ENCODE measurements around the gene PLA2G2F.

The PLA2G2F gene

DNA sequence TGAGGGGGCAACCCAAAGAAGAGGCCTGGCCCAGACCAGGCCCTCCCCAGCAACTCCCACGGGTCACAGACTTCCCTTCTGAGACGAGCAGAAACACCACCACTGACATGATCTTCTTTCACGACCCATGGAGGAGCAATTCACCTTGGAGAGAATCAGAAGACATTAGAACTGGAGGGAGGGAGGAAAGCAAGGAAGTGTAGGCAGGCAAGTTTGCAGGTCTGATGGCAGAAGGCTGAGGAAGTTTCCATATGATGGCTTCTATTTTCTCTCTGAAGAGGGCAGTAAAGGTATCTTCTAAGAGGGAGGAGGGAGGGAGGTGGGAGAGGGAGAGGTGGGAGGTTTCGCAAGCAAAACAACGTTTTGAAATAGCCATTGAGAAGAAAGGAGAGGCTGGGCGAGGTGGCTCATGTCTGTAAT lies 45.4 kb downstream of the PLA2G2F start:
- peaks cover 5% of the 10 kb centered on the region for H3K9me3 ChIP-seq (ENCODE audit: control insufficient read depth, low read length)
- no peak overlapping the region for H3K4me3 ChIP-seq (ENCODE audit: extremely low read depth, insufficient read depth, low read length, poor library complexity, severe bottlenecking)
- H3K36me3 ChIP-seq (ENCODE audit: control insufficient read depth, insufficient read depth, low read length) = no peaks in the 10 kb centered on the region
- peaks cover 26% of the 10 kb centered on the region for H3K4me1 ChIP-seq (ENCODE audit: control insufficient read depth, insufficient read depth, low read length, poor library complexity, severe bottlenecking)
- H3K27ac ChIP-seq (ENCODE audit: low read depth, low read length, severe bottlenecking) = peak overlapping the region; percentile 45
- WGBS, 2 experiments (ENCODE audit: insufficient coverage in 2 of 2) = 64 to 67% methylated on average over 3 to 5 of the region's 6 CpGs

GRCh38 chr1:20184997-20185833 lies 46.1 kb downstream of the PLA2G2F start:
- peaks cover 27% of the 10 kb centered on the region for H3K4me1 ChIP-seq (ENCODE audit: control insufficient read depth, insufficient read depth, low read length, poor library complexity, severe bottlenecking)
- H3K4me3 ChIP-seq (ENCODE audit: extremely low read depth, insufficient read depth, low read length, poor library complexity, severe bottlenecking) = peak overlapping the region; percentile 47
- peaks cover 5% of the 10 kb centered on the region for H3K9me3 ChIP-seq (ENCODE audit: control insufficient read depth, low read length)
- H3K27ac ChIP-seq (ENCODE audit: low read depth, low read length, severe bottlenecking) = peak overlapping the region; percentile 81
- WGBS, 2 experiments (ENCODE audit: insufficient coverage in 2 of 2) = 73 to 79% methylated on average over 12 to 13 of the region's 17 CpGs
- no peaks in the 10 kb centered on the region for H3K36me3 ChIP-seq (ENCODE audit: control insufficient read depth, insufficient read depth, low read length)

DNA sequence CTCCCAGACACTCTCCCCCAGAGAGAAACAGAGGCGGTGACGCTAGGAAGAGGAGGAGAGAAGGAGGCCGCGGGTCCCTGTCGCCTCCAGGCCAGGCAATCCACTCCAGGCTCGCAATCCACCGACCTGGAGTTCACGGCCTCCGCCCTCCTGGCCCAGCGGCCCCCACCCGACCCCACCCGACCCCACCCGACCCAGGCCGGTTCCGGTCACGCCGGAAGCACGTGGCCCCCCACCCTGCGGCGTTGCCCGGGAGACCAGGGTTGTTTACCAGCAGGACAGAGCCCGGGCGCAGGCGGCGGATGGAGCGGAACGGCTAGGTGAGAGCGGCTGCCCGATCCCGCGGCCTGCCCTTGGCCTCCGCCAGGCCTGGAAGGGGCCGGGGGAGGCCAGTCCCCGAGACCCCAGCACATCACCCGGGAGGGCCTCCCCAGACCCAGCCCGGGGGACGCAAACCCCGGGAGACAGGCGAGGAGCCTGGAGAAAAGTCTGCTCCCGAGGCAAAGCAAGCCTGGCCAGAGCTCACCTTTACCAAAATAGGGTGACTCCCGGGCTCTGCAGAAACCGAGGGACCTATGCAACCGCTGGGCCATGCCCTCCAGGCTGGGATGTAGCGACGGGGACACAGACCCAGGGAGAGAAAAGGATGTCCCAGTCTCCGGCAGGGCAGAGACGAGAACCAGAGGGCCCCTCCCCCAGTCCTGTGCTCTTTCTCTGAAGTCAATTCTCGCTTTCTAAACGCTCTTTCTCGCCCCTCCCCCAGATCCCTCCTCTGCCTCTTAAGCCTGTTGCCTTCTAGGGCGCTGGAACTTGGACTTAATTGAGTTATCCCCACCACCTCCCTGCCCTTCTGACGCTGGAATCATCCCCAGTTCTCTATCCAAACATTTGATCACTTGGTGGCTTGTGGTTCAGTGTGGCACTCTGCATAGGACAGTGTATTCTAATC lies 47.0 kb downstream of the PLA2G2F start, which contains the start of the genes PLA2G2C and UBXN10:
PLA2G2C (minus strand) TSS at position 685 of the 949 bp plus-strand sequence. CDS start 9,155 bp downstream, outside the sequence.
UBXN10 (plus strand) TSS at position 263 of the 949 bp plus-strand sequence. CDS start 4,466 bp downstream, outside the sequence.
- 0 to 3% methylated on average over 30 to 37 of the region's 52 CpGs for WGBS, 2 experiments (ENCODE audit: insufficient coverage in 2 of 2)
- Histone ChIP-seq H3K4me1 (ENCODE audit: control insufficient read depth, insufficient read depth, low read length, poor library complexity, severe bottlenecking) (peaks cover 27% of the 10 kb centered on the region), H3K9me3 (ENCODE audit: control insufficient read depth, low read length) (peaks cover 5% of the 10 kb centered on the region), H3K27ac (ENCODE audit: low read depth, low read length, severe bottlenecking) (peak within 1 kb of the TSS; percentile 93), H3K36me3 (ENCODE audit: control insufficient read depth, insufficient read depth, low read length) (no peaks in the 10 kb centered on the region), H3K4me3 (ENCODE audit: extremely low read depth, insufficient read depth, low read length, poor library complexity, severe bottlenecking) (peak within 1 kb of the TSS; percentile 47)

- Histone ChIP-seq H3K4me1 (ENCODE audit: control insufficient read depth, insufficient read depth, low read length, poor library complexity, severe bottlenecking) (peaks cover 27% of the 10 kb centered on the region), H3K27ac (ENCODE audit: low read depth, low read length, severe bottlenecking) (no peak overlapping the region), H3K36me3 (ENCODE audit: control insufficient read depth, insufficient read depth, low read length) (no peaks in the 10 kb centered on the region), H3K4me3 (ENCODE audit: extremely low read depth, insufficient read depth, low read length, poor library complexity, severe bottlenecking) (no peak overlapping the region), H3K9me3 (ENCODE audit: control insufficient read depth, low read length) (peaks cover 5% of the 10 kb centered on the region)
- WGBS, 2 experiments (ENCODE audit: insufficient coverage in 2 of 2) = 90 to 93% methylated on average over 4 to 6 of the region's 7 CpGs
Measured at GRCh38 chr1:20187103-20187812, 48.1 kb downstream of the PLA2G2F start.

DNA sequence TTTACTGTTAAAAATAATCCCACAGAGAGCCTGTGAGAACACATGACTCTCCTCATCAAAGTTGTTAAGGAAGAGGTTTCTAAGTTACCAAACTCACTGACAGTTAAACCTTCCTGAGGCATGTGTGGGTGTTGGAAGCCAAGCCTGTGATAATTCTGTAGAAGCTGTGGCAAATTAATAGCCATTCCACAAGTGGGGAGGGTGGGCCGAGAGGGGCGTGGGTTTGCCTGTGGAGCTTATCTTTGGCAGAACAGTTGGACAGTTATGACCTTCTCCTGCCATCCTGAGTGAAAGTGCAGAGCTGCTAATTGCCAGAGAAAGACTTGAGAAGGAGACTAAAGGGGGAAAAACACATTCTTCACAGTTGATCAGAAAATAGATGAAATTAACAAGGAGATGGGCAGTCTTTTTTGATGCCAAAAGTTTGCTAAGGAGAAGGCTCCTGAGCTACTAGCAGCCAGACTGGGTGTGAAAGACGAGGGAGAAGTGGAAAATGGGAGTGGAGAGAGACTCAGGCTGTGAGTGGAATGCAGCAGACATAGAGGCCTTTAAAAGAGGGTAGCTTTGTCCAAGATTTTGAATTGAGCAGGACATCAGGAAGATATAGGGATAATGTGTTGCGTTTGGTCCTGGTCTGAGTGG lies 48.8 kb downstream of the PLA2G2F start:
- 81 to 82% methylated on average over 3 to 4 of the region's 4 CpGs for WGBS, 2 experiments (ENCODE audit: insufficient coverage in 2 of 2)
- Histone ChIP-seq H3K36me3 (ENCODE audit: control insufficient read depth, insufficient read depth, low read length) (no peaks in the 10 kb centered on the region), H3K4me3 (ENCODE audit: extremely low read depth, insufficient read depth, low read length, poor library complexity, severe bottlenecking) (no peak overlapping the region), H3K4me1 (ENCODE audit: control insufficient read depth, insufficient read depth, low read length, poor library complexity, severe bottlenecking) (peaks cover 27% of the 10 kb centered on the region), H3K27ac (ENCODE audit: low read depth, low read length, severe bottlenecking) (no peak overlapping the region), H3K9me3 (ENCODE audit: control insufficient read depth, low read length) (peaks cover 5% of the 10 kb centered on the region)

GRCh38 chr1:20188455-20188817 lies 49.3 kb downstream of the PLA2G2F start:
- Histone ChIP-seq H3K27ac (ENCODE audit: low read depth, low read length, severe bottlenecking) (no peak overlapping the region), H3K9me3 (ENCODE audit: control insufficient read depth, low read length) (peaks cover 5% of the 10 kb centered on the region), H3K4me1 (ENCODE audit: control insufficient read depth, insufficient read depth, low read length, poor library complexity, severe bottlenecking) (peaks cover 27% of the 10 kb centered on the region), H3K36me3 (ENCODE audit: control insufficient read depth, insufficient read depth, low read length) (no peaks in the 10 kb centered on the region), H3K4me3 (ENCODE audit: extremely low read depth, insufficient read depth, low read length, poor library complexity, severe bottlenecking) (no peak overlapping the region)
- WGBS, 2 experiments (ENCODE audit: insufficient coverage in 2 of 2) = 93 to 100% methylated on average over 3 to 4 of the region's 4 CpGs

- H3K4me3 ChIP-seq (ENCODE audit: extremely low read depth, insufficient read depth, low read length, poor library complexity, severe bottlenecking) = no peak overlapping the region
- peaks cover 5% of the 10 kb centered on the region for H3K9me3 ChIP-seq (ENCODE audit: control insufficient read depth, low read length)
- WGBS, 2 experiments (ENCODE audit: insufficient coverage in 2 of 2) = 83 to 94% methylated on average over 1 to 2 of the region's 4 CpGs
- H3K36me3 ChIP-seq (ENCODE audit: control insufficient read depth, insufficient read depth, low read length) = no peaks in the 10 kb centered on the region
- H3K4me1 ChIP-seq (ENCODE audit: control insufficient read depth, insufficient read depth, low read length, poor library complexity, severe bottlenecking) = peaks cover 27% of the 10 kb centered on the region
- H3K27ac ChIP-seq (ENCODE audit: low read depth, low read length, severe bottlenecking) = no peak overlapping the region
Measured at GRCh38 chr1:20189664-20190063, 50.5 kb downstream of the PLA2G2F start.

- Histone ChIP-seq H3K36me3 (ENCODE audit: control insufficient read depth, insufficient read depth, low read length) (no peaks in the 10 kb centered on the region), H3K4me3 (ENCODE audit: extremely low read depth, insufficient read depth, low read length, poor library complexity, severe bottlenecking) (no peak overlapping the region), H3K4me1 (ENCODE audit: control insufficient read depth, insufficient read depth, low read length, poor library complexity, severe bottlenecking) (peaks cover 18% of the 10 kb centered on the region), H3K9me3 (ENCODE audit: control insufficient read depth, low read length) (no peaks in the 10 kb centered on the region), H3K27ac (ENCODE audit: low read depth, low read length, severe bottlenecking) (no peak overlapping the region)
- 91 to 95% methylated on average over 13 to 18 of the region's 19 CpGs for WGBS, 2 experiments (ENCODE audit: insufficient coverage in 2 of 2)
Measured at GRCh38 chr1:20190256-20191160, 51.4 kb downstream of the PLA2G2F start.

DNA sequence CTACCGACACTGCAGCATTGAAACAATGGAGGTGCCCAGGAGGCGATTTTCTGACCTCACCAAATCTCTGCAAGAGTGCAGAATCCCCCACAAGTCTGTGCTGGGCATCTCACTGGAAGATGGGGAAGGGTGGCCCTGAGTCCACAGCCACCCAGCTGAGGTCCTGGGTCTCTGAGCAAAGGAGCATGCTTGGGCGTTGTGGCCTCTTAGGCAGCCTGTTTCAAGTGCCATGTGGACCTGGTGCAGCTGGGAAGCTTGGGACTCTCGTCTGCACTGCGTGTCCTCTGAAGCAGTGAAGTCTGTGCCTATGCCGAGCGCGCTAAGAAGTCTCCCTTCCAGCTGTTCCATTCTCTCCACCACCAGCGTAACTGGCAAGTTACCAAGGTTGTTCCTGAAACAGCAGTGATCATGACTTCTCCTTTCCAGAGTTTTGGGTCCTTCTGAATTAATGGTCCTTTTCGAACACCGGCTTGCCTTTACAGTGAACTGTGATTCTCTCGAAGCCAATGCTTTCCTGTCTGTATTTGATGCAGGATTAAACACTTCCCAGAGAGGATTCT lies 52.2 kb downstream of the PLA2G2F start:
- peaks cover 16% of the 10 kb centered on the region for H3K4me1 ChIP-seq (ENCODE audit: control insufficient read depth, insufficient read depth, low read length, poor library complexity, severe bottlenecking)
- H3K9me3 ChIP-seq (ENCODE audit: control insufficient read depth, low read length) = no peaks in the 10 kb centered on the region
- H3K27ac ChIP-seq (ENCODE audit: low read depth, low read length, severe bottlenecking) = no peak overlapping the region
- H3K36me3 ChIP-seq (ENCODE audit: control insufficient read depth, insufficient read depth, low read length) = no peaks in the 10 kb centered on the region
- no peak overlapping the region for H3K4me3 ChIP-seq (ENCODE audit: extremely low read depth, insufficient read depth, low read length, poor library complexity, severe bottlenecking)
- WGBS, 2 experiments (ENCODE audit: insufficient coverage in 2 of 2) = 88 to 95% methylated on average over 11 to 12 of the region's 12 CpGs
